ENCODE measurements around the gene CHN1.

GRCh38 chr2:174970092-174970491, 35.1 kb downstream of the CHN1 start:
- TF ChIP-seq CTCF (IDR thresholded peaks at IDR 0.05): no peak
- TF ChIP-seq POLR2A (IDR thresholded peaks at IDR 0.05): no peak

All from testis (tissue), 2 donors.